Neural cell (in vitro differentiated cells): ENCODE measurements around the gene AP2A2. TPM values are rescaled to one million over a fixed set of nuclear protein-coding genes. Genes with fewer than 3 reads are reported as not detected.

Source experiments
- H2AFZ ChIP-seq: fragments of 200-600, 300-800 bp; sonication (generic), shearing (Covaris generic); 2 replicates; pipeline ENCODE4 v1.6.0; 2014; ENCODE audit warnings: low read depth, mild to moderate bottlenecking, antibody characterized with exemption, low read length, moderate library complexity
- H3F3A ChIP-seq: fragments of 200-600 bp; shearing (Covaris generic); 2 replicates; pipeline ENCODE4 v1.6.1; 2016; ENCODE audit warnings: mild to moderate bottlenecking, moderate library complexity, mixed read lengths, antibody characterized with exemption, low read length; ENCODE audit not compliant: insufficient read depth, poor library complexity, severe bottlenecking
- H3K27ac ChIP-seq: fragments of 200-600, 300-800 bp; sonication (generic), shearing (Covaris generic); 2 replicates; pipeline ENCODE4 v1.5.1; 2014; ENCODE audit warnings: mild to moderate bottlenecking, low read length, moderate library complexity
- H3K27me3 ChIP-seq: fragments of 300-800, 200-600 bp; sonication (generic), shearing (Covaris generic); 2 replicates; pipeline ENCODE4 v1.6.0; 2014; ENCODE audit warnings: mild to moderate bottlenecking, low read depth, low read length, moderate library complexity; ENCODE audit not compliant: insufficient read depth
- H3K36me3 ChIP-seq: fragments of 300-800, 200-600 bp; sonication (generic), shearing (Covaris generic); 2 replicates; pipeline ENCODE4 v1.5.1; 2014; ENCODE audit warnings: mild to moderate bottlenecking, antibody characterized with exemption, low read length, moderate library complexity; ENCODE audit not compliant: insufficient read depth
- H3K4me2 ChIP-seq: fragments of 300-800, 200-600 bp; sonication (generic), shearing (Covaris generic); 2 replicates; pipeline ENCODE4 v1.6.0; 2014; ENCODE audit warnings: mild to moderate bottlenecking, low read length
- H3K4me3 ChIP-seq: fragments of 300-800, 200-600 bp; sonication (generic), shearing (Covaris generic); 2 replicates; pipeline ENCODE4 v1.5.1; 2014; ENCODE audit warnings: mild to moderate bottlenecking, low read length, moderate library complexity
- H3K79me2 ChIP-seq: fragments of 200-600 bp; shearing (Covaris generic); replicated peaks from 2 replicates; pipeline ENCODE4 v1.6.0; 2014; ENCODE audit warnings: mild to moderate bottlenecking, low read length, moderate library complexity; ENCODE audit not compliant: insufficient read depth
- H3K9ac ChIP-seq: fragments of 300-800, 200-600 bp; sonication (generic), shearing (Covaris generic); 2 replicates; pipeline ENCODE4 v1.6.1; 2016; ENCODE audit warnings: mild to moderate bottlenecking, low read length, mixed read lengths
- H3K9me2 ChIP-seq: fragments of 200-600 bp; shearing (Covaris generic); 2 replicates; pipeline ENCODE4 v1.6.1; 2016; ENCODE audit warnings: mild to moderate bottlenecking, low read length, mixed read lengths; ENCODE audit not compliant: insufficient read depth
- H3K9me3 ChIP-seq: fragments of 200-600, 300-800 bp; sonication (generic), shearing (Covaris generic); 2 replicates; pipeline ENCODE4 v1.6.1; 2016; ENCODE audit warnings: mild to moderate bottlenecking, mixed run types, low read length, moderate library complexity, mixed read lengths
- H4K20me1 ChIP-seq: fragments of 200-600 bp; shearing (Covaris generic); 2 replicates; pipeline ENCODE4 v1.6.1; 2016; ENCODE audit warnings: mild to moderate bottlenecking, mixed run types; ENCODE audit not compliant: insufficient read depth
- EP300 ChIP-seq: fragments of 450-650 bp; conservative IDR thresholded peaks from 2 replicates; pipeline ENCODE4 v1.6.1; 2014; ENCODE audit warnings: antibody characterized with exemption, mild to moderate bottlenecking, moderate library complexity; ENCODE audit not compliant: poor library complexity, severe bottlenecking
- EZH2 ChIP-seq: fragments of 200-600, 300-800 bp; shearing (Covaris generic), sonication (generic); IDR thresholded peaks from 2 replicates; pipeline ENCODE4 v1.6.1; 2014; ENCODE audit warnings: antibody characterized with exemption, low read length, borderline replicate concordance, mild to moderate bottlenecking; ENCODE audit not compliant: insufficient read depth, poor library complexity, severe bottlenecking
- MXI1 ChIP-seq: fragments of 450-650 bp; conservative IDR thresholded peaks from 2 replicates; pipeline ENCODE4 v1.6.1; 2014; ENCODE audit warnings: antibody characterized with exemption, mild to moderate bottlenecking; ENCODE audit not compliant: poor library complexity, severe bottlenecking
- POLR2AphosphoS5 ChIP-seq: IDR thresholded peaks from 2 replicates; pipeline ENCODE4 v1.6.1; 2012
- RAD21 ChIP-seq: fragments of 450-650 bp; conservative IDR thresholded peaks from 2 replicates; pipeline ENCODE4 v1.6.1; 2014; ENCODE audit warnings: antibody characterized with exemption, mild to moderate bottlenecking, moderate library complexity
- SMC3 ChIP-seq: fragments of 450-650 bp; conservative IDR thresholded peaks from 2 replicates; pipeline ENCODE4 v1.6.1; 2014; ENCODE audit warnings: antibody characterized with exemption, mild to moderate bottlenecking, moderate library complexity; ENCODE audit not compliant: poor library complexity
- TAF1 ChIP-seq: IDR thresholded peaks from 2 replicates; pipeline ENCODE4 v1.6.1; 2012; ENCODE audit warnings: low read depth
- polyA plus RNA-seq: library from polyadenylated mRNA; depleted of rRNA; stranded (reverse); fragments of >200 nt; gene quantifications from 2 replicates; pipeline ENCODE4 v1.2.3, GENCODE V29; 2014
- TF ChIP-seq, protein P1 (sequence below): fragments of 450-650 bp; IDR thresholded peaks from 2 replicates; pipeline ENCODE4 v1.5.1; 2014; ENCODE audit warnings: antibody characterized with exemption, mild to moderate bottlenecking, moderate library complexity; ENCODE audit not compliant: poor library complexity, severe bottlenecking
- TF ChIP-seq, protein P2 (sequence below): IDR thresholded peaks from 2 replicates; pipeline ENCODE4 v1.6.1; 2012; ENCODE audit warnings: borderline replicate concordance

AP2A2 gene
- polyA plus RNA-seq, 1 donor from 2014 or later = 46.5 TPM

DNA sequence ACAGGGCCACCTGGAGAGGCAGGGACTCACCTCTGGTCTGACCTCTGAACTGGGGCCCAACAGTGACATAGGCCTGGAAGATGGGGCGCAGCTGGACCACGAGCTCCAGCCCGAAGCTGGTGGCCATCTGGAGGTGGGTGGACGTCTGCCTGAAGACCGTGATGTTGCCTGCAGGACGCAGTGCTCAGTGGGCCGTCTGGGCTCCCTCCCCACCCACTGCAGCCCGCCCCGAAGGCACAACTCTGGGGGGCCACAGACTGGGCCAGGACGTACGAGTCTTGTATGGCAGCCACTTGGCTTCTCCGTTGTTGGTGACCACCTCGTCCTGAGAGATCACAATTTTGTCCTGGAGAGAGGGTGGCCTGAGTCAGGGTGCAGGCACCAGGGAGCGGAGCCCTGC lies 102.9 kb downstream of the AP2A2 start:
- Histone ChIP-seq H3K4me2 (no peak overlapping the region), H2AFZ (no peak overlapping the region), H3F3A (no peaks in the 10 kb centered on the region), H3K27ac (no peak overlapping the region), H3K79me2 (no peaks in the 10 kb centered on the region), H3K9me2 (no peaks in the 10 kb centered on the region), H3K27me3 (no peaks in the 10 kb centered on the region), H4K20me1 (no peaks in the 10 kb centered on the region), H3K9me3 (no peaks in the 10 kb centered on the region), H3K9ac (no peak overlapping the region), H3K4me3 (no peak overlapping the region), H3K36me3 (no peaks in the 10 kb centered on the region)
- no peak for TF ChIP-seq MXI1
- TF ChIP-seq RAD21 = no peak
- TF ChIP-seq, protein P1, sequence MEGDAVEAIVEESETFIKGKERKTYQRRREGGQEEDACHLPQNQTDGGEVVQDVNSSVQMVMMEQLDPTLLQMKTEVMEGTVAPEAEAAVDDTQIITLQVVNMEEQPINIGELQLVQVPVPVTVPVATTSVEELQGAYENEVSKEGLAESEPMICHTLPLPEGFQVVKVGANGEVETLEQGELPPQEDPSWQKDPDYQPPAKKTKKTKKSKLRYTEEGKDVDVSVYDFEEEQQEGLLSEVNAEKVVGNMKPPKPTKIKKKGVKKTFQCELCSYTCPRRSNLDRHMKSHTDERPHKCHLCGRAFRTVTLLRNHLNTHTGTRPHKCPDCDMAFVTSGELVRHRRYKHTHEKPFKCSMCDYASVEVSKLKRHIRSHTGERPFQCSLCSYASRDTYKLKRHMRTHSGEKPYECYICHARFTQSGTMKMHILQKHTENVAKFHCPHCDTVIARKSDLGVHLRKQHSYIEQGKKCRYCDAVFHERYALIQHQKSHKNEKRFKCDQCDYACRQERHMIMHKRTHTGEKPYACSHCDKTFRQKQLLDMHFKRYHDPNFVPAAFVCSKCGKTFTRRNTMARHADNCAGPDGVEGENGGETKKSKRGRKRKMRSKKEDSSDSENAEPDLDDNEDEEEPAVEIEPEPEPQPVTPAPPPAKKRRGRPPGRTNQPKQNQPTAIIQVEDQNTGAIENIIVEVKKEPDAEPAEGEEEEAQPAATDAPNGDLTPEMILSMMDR = no peak
- TF ChIP-seq TAF1 = no peak
- no peak for TF ChIP-seq POLR2AphosphoS5
- no peak for TF ChIP-seq EZH2

DNA sequence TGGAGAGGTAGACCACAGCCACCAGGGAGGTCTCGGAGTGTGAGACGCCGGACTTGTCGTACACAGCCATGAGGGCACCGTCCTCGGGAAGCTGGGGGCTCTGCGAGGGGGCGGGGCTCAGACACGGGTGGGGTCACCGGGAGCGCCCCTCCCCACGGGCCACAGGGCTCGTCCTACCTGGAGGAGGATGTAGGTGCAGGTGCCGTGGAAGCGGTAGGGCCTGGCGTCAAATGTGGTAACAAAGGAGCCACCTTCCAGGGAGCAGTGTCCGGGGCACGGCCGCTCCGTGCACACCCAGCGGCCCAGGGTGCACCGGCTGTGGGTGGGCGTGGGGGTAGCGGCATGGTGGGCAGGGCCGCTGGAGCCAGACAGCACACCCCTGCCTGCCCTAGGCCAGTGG lies 103.4 kb downstream of the AP2A2 start:
- no peaks in the 10 kb centered on the region for H3K79me2 ChIP-seq
- H2AFZ ChIP-seq = no peak overlapping the region
- no peaks in the 10 kb centered on the region for H3K9me3 ChIP-seq
- H3K27me3 ChIP-seq = no peaks in the 10 kb centered on the region
- no peaks in the 10 kb centered on the region for H3F3A ChIP-seq
- H3K9ac ChIP-seq = no peak overlapping the region
- H3K27ac ChIP-seq = no peak overlapping the region
- no peak overlapping the region for H3K4me2 ChIP-seq
- no peaks in the 10 kb centered on the region for H4K20me1 ChIP-seq
- TF ChIP-seq, protein P2, sequence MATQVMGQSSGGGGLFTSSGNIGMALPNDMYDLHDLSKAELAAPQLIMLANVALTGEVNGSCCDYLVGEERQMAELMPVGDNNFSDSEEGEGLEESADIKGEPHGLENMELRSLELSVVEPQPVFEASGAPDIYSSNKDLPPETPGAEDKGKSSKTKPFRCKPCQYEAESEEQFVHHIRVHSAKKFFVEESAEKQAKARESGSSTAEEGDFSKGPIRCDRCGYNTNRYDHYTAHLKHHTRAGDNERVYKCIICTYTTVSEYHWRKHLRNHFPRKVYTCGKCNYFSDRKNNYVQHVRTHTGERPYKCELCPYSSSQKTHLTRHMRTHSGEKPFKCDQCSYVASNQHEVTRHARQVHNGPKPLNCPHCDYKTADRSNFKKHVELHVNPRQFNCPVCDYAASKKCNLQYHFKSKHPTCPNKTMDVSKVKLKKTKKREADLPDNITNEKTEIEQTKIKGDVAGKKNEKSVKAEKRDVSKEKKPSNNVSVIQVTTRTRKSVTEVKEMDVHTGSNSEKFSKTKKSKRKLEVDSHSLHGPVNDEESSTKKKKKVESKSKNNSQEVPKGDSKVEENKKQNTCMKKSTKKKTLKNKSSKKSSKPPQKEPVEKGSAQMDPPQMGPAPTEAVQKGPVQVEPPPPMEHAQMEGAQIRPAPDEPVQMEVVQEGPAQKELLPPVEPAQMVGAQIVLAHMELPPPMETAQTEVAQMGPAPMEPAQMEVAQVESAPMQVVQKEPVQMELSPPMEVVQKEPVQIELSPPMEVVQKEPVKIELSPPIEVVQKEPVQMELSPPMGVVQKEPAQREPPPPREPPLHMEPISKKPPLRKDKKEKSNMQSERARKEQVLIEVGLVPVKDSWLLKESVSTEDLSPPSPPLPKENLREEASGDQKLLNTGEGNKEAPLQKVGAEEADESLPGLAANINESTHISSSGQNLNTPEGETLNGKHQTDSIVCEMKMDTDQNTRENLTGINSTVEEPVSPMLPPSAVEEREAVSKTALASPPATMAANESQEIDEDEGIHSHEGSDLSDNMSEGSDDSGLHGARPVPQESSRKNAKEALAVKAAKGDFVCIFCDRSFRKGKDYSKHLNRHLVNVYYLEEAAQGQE = no peak
- TF ChIP-seq EZH2 (no peak), RAD21 (no peak), POLR2AphosphoS5 (no peak), SMC3 (no peak), EP300 (no peak), TAF1 (no peak), MXI1 (no peak)
- TF ChIP-seq, protein P1 = no peak
- no peaks in the 10 kb centered on the region for H3K9me2 ChIP-seq
- no peak overlapping the region for H3K4me3 ChIP-seq
- no peaks in the 10 kb centered on the region for H3K36me3 ChIP-seq
